Breast epithelium (tissue), 3 donors: Measurements from ENCODE around the gene GHRL.
"Not testable (repeated sequence)": the region's sequence is repeated elsewhere in the genome, so short reads cannot be mapped to it uniquely, and the experiment has no call there.

Experiments used
- CTCF ChIP-seq, 3 donors: fragments of 450-650 bp; IDR thresholded peaks; one replicate each; pipeline ENCODE4 v1.5.1; 2016 to 2017; ENCODE audit warnings: antibody characterized with exemption in 3 of 3, mild to moderate bottlenecking in 3 of 3, moderate library complexity in 3 of 3
- POLR2AphosphoS5 ChIP-seq, 3 donors: sonication (generic); formaldehyde crosslinking; IDR thresholded peaks; one replicate each; pipeline ENCODE4 v1.6.1; 2017; ENCODE audit warnings: antibody characterized with exemption in 3 of 3

- not testable (repeated sequence) for TF ChIP-seq POLR2AphosphoS5, CTCF (IDR thresholded peaks at IDR 0.05)
These were observed 25.8 kb downstream of the GHRL start for GRCh38 chr3:10266936-10267335.
